CD8-positive, alpha-beta memory T cell (primary cell): ENCODE results near the gene PRR18. TPM values are rescaled to one million over a fixed set of nuclear protein-coding genes. Genes with fewer than 3 reads are reported as not detected.

ENCODE experiments used
- CTCF ChIA-PET: fragments of 350-600 bp; sonication (Branson Sonifier 250); formaldehyde crosslinking; loops from one replicate; lab custom pipeline; 2021; ENCODE audit warnings: antibody characterized with exemption; lab: Charles Lee
- POLR2A ChIA-PET: fragments of 350-600 bp; sonication (Branson Sonifier 250); formaldehyde crosslinking; loops from one replicate; lab custom pipeline; 2021; ENCODE audit warnings: antibody characterized with exemption; lab: Charles Lee
- DNase-seq, 5 donors: peaks; one replicate each; pipeline versions ENCODE4 v3.0.0 to v3.0.0-alpha.2; 2020 to 2022; ENCODE audit warnings: mixed read lengths in 1 of 5
- H3K27ac ChIP-seq: one replicate; pipeline ENCODE4 v1.7.0; 2013; ENCODE audit warnings: low read depth, mild to moderate bottlenecking, low read length, moderate library complexity
- H3K27me3 ChIP-seq: 2 replicates; pipeline ENCODE4 v1.7.0; 2013; ENCODE audit warnings: low read length, mild to moderate bottlenecking; ENCODE audit not compliant: insufficient read depth, poor library complexity, severe bottlenecking
- H3K36me3 ChIP-seq: 2 replicates; pipeline ENCODE4 v1.7.0; 2013; ENCODE audit warnings: mild to moderate bottlenecking, low read length, moderate library complexity; ENCODE audit not compliant: insufficient read depth
- H3K4me1 ChIP-seq: 2 replicates; pipeline ENCODE4 v1.7.0; 2013; ENCODE audit warnings: mild to moderate bottlenecking, low read length, moderate library complexity; ENCODE audit not compliant: insufficient read depth
- H3K4me3 ChIP-seq: 2 replicates; pipeline ENCODE4 v1.7.0; 2013; ENCODE audit warnings: mild to moderate bottlenecking, low read length
- H3K9me3 ChIP-seq: 2 replicates; pipeline ENCODE4 v1.7.0; 2013; ENCODE audit warnings: mild to moderate bottlenecking, low read length
- H3K27ac Mint-ChIP-seq, 8 donors: one replicate each; pipeline ENCODE4 v1.8.0; 2020 to 2021; ENCODE audit warnings: mixed read lengths in 8 of 8, mild to moderate bottlenecking in 6 of 8, inconsistent platforms in 3 of 8, moderate library complexity in 3 of 8
- H3K27me3 Mint-ChIP-seq, 2 donors: one replicate each; pipeline ENCODE4 v1.8.0; 2020 to 2021; ENCODE audit warnings: mixed read lengths in 2 of 2, mild to moderate bottlenecking in 1 of 2, moderate library complexity in 1 of 2
- H3K36me3 Mint-ChIP-seq, 3 donors: one replicate each; pipeline ENCODE4 v1.8.0; 2020 to 2021; ENCODE audit warnings: mixed read lengths in 3 of 3, inconsistent platforms in 1 of 3, mild to moderate bottlenecking in 1 of 3
- H3K4me1 Mint-ChIP-seq, 3 donors: one replicate each; pipeline ENCODE4 v1.8.0; 2020 to 2021; ENCODE audit warnings: mixed read lengths in 3 of 3, inconsistent platforms in 1 of 3, mild to moderate bottlenecking in 1 of 3
- H3K4me3 Mint-ChIP-seq, 7 donors: one replicate each; pipeline ENCODE4 v1.8.0; 2020 to 2021; ENCODE audit warnings: mixed read lengths in 7 of 7, mild to moderate bottlenecking in 6 of 7, moderate library complexity in 4 of 7, inconsistent platforms in 2 of 7
- H3K9me3 Mint-ChIP-seq, 5 donors: one replicate each; pipeline ENCODE4 v1.8.0; 2020 to 2022; ENCODE audit warnings: mixed read lengths in 5 of 5, mild to moderate bottlenecking in 3 of 5, moderate library complexity in 2 of 5, inconsistent platforms in 1 of 5
- polyA plus RNA-seq: library from polyadenylated mRNA; unstranded; fragments of 300-500 nt; fragmentation: Illumina TruSeq; gene quantifications from one replicate; pipeline ENCODE4 v1.2.3, GENCODE V29; 2021
- total RNA-seq, 2 experiments: library from RNA; stranded (reverse); gene quantifications; one replicate each; pipeline ENCODE4 v1.2.3, GENCODE V29; 2021

The PRR18 gene
- total and polyA plus RNA-seq, 3 experiments from 2014 or later: 0.07 to 0.09 TPM; not detected in 1

- Mint-ChIP-seq H3K27me3 (peaks cover 20 to 37% of the 10 kb centered on the region in 2 donors), H3K4me3 (peak overlapping the region in 2 of 7 donors; percentile 69 to 73), H3K9me3 (no peaks in the 10 kb centered on the region), H3K4me1 (peaks cover 22 to 45% (median 30%) of the 10 kb centered on the region in 3 donors), H3K36me3 (no peaks in the 10 kb centered on the region), H3K27ac (peak overlapping the region in 4 of 8 donors; percentile 74 to 89 (median 80))
- ChIA-PET POLR2A (no interaction called here), CTCF (no interaction called here)
- no peak overlapping the region for H3K4me3 ChIP-seq
- no peak overlapping the region for H3K27ac ChIP-seq
- H3K36me3 ChIP-seq: no peaks in the 10 kb centered on the region
- peaks cover 33% of the 10 kb centered on the region for H3K4me1 ChIP-seq
- no peak for DNase-seq
- no peaks in the 10 kb centered on the region for H3K9me3 ChIP-seq
- H3K27me3 ChIP-seq: no peaks in the 10 kb centered on the region
Observed at GRCh38 chr6:166257911-166258318, 50.3 kb downstream of the PRR18 start.

Other genes starting within 250 kb of the PRR18 start
- gene TBXT, start 140.5 kb downstream of the PRR18 start, total RNA-seq: not detected
- gene TBXT, start 140.5 kb downstream of the PRR18 start, polyA plus RNA-seq: not detected
- gene SFT2D1, start 34.2 kb upstream of the PRR18 start, total RNA-seq: 10 to 100 TPM; 54.0 to 60.9 TPM
- 43.3 TPM for gene SFT2D1, start 34.2 kb upstream of the PRR18 start, polyA plus RNA-seq
- gene MPC1, start 74.5 kb upstream of the PRR18 start, total RNA-seq: 10 to 100 TPM; 36.3 to 39.3 TPM
- gene MPC1, start 74.5 kb upstream of the PRR18 start, polyA plus RNA-seq: 62.1 TPM